Activated CD4-positive, alpha-beta T cell treated with anti-CD3 and anti-CD28 coated beads, Interleukin-2, amount 50 U/mL, for 1 hour (primary cell): ENCODE data around the gene BCL2L13.

Experiments used
- DNase-seq: peaks from one replicate; pipeline ENCODE4 v3.0.0-alpha.2; 2020

BCL2L13 gene

DNA sequence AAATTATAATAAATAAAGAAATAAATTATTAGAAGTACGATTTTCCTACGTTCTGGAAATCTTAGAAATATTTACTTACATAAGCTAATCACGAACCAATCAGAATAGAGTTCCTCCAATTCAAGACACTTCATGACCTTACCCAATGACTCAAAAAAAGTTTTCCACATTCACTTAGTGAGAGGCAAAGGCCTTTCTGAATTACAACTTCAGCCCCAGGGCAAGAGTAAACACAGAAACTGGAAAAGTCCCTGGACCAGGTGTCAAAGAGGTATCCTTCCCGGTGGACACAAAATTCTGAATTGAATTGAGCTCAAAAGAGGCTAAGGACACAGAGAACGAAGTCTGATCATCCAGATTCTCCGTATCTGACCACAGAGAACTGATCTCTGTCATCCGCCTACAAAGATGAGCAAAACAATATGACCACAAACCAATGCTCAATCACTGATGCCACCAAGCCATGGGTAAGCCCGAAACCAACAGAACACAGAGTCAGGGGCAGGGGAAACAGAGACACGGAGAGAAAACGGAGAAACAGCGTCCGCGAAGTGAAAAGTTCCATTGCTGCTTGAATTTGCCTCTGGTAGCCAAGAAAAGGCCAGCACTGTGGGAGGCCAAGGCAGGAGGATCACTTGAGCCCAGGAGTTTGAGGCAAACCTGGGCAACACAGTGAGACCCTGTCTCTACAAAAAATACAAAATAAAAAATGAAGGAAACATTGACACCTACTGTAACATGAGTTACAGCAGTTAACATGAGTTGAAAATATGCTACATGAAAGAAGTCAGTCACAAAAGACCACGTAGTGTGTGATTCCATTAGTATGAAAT lies 128.9 kb downstream of the BCL2L13 start:
- DNase-seq, result peak; percentile 39

DNA sequence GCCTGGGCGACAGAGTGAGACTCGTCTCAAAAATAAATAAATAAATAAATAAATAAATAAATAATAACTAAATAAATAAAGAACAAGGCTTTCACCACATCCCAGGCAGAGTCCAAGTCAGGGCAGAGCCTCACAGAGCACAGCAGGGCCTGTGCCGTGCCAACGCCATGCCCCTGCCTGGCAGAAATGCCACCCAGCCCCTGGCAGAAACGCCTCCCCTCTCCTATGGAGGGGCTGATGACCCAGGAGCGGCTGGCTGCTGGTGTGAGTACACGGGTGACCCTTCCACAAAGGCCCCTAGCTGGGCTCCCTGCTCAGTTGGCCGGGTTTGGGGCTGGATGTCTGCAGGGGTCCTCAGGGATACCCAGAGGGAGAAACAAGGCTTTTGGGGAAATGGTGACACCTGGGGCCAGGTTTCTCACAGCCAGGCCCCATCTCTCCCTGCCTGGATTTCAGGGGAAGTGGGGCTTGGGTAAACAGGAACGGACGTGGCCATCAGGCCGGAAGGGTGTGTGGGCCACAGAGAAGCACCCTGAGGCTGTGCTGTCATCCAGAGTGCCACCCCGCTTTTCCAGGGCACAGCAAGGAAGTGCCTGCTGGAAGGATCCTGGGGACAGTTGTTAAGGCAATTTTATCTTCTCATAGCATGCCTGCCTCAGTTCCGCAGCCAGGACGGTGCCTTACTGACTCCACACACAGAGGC lies 130.6 kb downstream of the BCL2L13 start:
- DNase-seq, result no peak

DNA sequence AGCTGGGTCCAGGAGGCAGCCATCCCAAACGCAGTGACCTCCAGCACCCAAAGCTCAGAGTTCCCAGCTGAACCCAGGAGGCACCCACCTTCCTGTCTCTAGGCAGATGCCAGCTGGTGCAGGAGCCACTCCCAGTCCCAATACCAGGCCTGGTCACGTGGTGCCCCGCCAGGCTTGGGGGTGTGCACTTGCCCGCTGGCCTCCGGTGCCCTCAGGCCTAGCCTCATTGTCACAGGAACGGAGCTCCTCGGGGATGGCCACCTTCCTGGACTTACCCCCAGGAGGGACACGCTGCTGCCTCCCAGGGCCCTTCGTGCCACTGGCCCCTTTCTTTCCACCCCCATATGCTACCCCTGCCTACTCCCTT lies 131.1 kb downstream of the BCL2L13 start:
- DNase-seq, result no peak

DNA sequence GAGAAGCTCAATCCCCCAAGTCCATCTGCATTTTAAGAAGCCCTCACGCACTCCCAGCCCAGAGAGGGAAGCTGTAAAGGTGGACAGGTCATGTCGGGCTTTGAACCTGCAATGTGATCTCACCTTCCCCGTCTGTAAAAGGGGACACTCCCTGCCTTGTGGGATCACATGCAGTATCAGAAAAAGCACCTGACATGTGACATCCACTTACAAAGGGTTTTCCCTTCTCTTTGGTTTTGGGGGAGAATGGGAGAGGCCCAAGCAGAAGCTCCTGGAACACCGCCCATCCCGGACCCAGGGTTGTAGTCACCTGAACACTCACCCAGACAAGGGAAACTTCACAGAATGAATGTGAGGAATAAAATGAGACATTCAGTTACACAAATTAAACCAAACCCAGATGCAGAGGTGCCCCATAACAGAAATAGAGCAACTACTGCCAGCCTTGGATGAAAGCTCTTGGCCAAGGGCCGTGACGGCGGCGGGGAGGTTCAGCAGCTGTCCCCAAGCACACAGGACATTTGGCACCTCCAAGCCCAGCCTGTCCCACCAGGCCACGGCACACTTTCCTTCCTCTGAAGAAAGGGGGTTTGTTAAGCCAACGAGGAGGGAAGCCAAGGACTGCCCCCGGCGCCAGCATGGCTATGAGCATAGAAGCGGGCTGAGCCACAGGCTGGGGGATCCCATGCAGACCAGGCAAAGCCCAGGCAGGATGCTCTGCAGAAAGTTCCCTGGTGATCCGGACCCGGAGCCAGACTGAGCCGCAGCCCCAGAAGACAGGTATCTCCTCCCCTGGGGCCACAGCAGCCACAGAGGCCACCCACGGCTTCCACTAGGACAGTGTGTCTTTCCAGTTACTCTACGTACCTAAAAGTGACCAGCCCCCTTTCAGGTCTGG lies 131.9 kb downstream of the BCL2L13 start:
- no peak for DNase-seq

DNA sequence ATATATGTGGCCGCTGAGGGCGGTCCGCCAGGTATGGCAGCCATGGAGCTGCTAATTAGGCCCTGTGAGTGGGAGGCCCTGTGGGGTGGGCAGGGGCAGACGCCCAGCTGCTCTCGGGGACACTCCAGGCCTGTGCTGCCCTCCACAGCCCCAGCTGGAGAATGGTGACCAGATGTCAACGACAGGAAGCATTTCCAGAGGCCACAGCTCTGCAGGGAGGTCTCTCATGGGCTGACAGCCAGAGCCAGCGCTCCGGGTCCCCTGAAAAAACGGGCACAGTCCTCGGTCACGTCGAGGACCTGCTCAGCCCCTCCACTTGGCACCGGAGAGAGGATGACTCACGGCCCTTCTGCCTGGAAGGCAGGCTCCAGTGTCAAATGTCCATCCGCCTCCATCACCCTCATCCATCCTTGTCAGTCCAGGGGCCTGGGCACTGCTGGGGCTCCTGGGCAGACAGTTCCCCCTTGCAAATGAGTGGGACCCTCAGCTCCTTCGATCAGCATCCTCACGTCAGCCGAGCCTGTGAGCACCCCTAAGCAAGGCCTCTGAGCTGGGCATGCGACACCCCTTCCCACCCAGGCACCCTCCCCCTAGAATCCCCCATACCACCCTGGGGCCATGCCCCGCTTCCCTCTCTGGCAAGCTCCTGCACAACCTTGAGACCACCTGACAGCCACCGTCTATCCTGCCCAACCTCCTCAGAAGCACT lies 133.8 kb downstream of the BCL2L13 start:
- no peak for DNase-seq

DNA sequence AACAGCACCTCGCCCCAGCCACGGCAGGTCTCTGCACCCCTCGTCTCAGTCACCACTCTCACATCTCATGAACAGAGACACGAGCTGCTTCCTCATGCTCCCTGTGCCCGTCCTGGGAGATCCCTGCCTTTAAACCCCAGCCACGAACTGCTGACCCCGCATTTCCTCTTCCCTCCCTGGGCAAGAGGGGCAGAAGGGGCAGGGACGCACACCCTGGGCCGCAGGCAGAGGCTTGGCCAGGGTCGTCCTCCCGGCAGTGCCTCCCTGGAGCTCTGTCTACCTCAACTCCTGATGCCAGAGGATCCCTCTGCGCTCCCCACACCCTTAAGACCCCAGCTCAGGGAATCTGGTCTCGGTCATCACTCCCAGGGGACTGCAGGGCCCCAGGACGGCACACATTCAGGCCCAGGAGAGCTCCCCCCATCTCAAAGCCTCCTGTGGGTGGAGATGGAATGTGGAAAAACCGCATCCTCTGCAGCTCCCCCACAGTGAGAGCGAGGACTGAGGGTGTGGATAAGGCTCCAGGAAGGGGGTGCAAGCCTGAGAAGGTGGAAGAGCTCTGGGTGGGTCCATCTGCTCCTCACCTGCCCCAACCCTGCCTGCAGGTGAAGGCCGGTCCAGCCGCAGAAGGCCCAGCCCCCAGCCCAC lies 134.5 kb downstream of the BCL2L13 start:
- DNase-seq, result no peak

DNA sequence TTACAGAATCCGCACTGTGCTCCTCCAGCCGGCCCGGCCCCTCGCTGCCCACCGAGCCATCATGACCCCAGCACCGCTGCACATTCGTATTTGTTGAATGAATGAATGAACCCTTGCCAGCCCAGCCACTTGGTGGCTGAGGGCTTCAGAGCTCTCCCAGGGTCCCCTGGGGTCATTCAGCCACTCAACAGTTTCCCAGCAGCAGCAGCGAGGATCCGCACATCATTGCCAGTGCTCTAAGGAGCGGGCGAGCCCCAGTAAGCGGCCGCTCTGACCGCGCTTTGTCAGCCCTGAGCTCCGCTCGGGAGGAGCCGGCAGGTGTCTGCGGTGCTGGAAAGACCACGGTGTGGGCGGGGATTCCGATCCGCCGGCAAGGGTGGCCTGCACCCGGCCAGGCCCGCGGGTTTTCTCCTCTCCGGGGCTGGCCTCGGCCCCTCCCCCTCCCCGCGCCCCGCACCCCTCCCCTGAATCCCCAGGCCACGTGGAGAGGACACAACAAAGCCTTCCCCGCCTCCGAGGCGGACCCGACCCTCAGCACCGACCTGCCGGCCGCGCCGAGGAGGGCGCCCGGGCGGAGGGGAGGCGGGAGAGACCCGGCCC lies 135.1 kb downstream of the BCL2L13 start:
- DNase-seq, result peak; percentile 62

DNA sequence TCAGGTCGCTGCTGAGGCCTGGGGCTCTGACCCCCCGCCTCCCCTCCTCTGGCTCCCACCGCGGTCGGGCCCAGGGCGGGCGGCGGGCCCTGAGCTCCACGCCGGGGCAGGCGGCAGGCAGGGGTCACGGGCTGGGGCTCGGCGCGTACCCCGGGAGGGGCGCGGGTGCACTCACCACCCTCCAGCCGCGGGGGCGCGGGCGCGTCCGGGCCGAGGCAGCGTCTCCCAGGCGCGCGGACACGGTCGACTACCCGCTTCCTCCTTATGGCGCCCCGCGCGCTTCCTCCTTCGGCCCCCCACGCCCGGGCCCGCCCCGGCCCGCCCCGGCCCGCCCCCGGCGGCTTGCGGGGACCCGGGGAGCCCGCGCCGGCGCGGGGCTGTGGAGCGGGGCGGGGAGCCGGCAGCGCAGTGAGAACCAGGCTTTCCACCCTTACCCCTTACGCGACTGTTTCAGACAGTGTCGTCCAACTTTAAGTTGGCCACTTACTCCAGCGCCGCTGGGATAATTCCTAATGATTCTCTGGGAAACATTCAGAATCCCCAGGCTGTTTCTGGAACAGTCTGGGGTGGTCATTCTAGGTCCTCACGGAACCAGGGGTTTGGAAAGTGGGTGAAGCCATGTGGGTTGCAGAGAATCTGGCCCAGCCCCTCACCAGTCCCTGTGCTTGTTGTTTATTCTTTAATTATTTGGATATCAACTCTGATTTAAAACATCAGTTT lies 135.8 kb downstream of the BCL2L13 start, which contains the start of gene BID:
Gene BID, minus strand, starts transcription at position 264 of the 720 bp plus-strand sequence. CDS start 24,353 bp downstream, outside the sequence.
- DNase-seq, result peak; percentile 25

DNA sequence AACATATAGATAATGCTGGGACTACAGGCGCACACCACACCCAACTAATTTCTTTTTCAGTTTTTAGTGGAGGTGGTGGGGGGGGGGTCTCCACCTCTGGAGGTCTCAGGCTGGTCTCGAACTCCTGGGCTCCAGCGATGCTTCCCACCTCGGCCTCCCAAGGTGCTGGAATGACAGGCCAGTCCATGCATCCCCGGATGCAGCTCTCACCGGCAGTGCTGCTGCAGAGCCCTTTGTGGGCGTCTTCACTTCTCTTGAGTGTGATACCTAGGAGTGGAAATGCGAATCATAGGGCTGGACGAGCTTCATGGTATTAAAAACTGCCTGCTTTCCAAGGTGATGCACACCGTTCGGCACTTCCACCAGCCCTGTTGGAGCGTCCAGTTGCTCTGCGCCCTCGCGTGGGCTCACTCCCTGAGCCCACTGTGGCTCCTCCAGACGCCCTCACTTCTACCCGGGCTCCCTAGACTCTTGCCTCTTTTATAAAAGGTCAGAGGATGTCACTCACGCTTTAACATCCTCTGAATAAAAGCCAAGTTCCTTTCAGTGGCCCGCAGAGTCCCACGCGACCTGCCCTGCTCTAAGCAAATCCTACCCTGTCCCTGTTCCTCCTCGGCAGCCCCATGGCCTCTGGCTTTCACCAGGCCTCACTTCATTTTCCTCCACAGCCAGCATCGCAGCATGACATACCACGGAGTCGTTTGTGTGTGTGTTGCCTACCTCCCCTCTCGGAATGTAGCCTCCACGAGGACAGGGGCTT lies 136.5 kb downstream of the BCL2L13 start:
- no peak for DNase-seq

DNA sequence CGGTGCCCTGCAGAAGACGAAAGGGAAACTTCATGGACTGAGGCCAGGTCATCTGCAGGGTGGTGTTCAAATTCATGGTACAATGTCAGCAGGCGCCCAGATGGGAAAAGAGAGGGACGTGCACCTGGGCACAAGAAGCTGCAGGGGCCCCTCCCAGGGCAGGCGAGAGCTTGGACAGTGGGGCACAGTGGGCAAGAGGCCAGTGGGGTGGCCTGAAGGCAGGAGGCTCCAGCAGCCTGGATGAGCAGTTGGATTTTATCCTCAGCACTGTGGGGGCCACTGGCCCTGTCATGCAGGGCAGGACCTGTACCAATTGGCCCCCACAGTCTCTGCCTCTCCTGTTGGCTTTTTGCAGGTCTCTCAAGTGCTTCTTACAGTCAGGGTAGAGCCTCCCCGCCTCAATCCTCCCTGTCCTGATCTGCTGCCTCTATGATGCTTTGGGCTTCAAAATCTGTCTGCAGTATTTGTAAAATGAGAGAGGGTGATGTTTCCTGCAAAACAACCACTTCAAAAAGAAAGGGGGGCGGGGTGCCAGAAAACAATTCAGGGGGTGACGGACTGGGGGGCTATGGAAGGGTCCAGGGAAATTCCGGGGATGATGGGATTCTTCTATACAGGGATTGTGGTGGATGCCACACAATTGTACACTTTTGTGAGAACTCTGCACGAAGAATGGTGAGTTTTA lies 137.4 kb downstream of the BCL2L13 start:
- DNase-seq, result no peak

DNA sequence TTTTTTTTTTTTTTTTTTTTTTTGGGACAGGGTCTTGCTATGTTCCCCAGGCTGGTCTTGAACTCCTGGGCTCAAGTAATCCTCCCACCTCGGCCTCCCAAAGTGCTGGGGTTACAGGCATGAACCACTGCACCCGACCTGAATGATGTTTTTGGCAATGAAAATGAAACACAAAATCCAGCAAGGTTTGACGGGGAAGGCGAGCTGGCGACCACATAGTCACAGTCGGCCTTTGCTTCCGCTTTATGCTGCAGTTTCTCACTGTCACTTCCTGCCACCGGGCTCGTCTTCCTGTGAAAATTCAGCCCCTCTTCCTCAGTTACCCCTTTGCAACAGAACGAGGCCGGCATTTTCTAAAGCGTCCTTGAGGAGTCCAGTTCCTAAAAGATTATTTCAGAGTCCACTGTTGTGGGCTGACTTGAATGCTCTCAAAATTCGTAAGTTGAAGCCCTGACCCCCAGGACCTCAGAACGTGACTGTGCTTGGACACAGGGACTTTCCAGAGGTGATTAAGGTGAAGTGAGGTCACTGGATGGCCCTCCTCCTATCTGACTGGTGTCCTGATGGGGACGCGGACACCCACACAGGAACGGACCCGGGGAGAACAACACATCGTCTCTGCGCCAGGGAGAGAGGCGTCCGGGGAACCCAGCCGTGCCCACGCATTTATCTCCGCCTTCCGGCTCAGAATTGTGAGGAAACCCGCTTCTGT lies 138.6 kb downstream of the BCL2L13 start:
- peak; percentile 64 for DNase-seq

DNA sequence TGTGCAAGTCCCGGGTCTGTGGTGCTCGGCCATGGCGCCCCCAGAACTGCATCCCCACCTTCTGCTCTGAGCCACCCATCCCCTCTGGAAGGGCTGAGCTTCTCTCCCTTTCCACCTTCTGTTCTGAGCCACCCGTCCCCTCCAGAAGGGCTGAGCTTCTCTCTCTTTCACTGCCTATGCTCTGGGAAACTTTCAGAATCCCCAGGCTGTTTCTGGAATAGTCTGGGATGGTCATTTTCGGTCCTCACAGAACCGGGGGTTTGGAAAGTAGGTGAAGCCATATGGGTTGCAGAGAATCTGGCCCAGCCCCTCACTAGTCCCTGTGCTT lies 139.1 kb downstream of the BCL2L13 start:
- no peak for DNase-seq

DNA sequence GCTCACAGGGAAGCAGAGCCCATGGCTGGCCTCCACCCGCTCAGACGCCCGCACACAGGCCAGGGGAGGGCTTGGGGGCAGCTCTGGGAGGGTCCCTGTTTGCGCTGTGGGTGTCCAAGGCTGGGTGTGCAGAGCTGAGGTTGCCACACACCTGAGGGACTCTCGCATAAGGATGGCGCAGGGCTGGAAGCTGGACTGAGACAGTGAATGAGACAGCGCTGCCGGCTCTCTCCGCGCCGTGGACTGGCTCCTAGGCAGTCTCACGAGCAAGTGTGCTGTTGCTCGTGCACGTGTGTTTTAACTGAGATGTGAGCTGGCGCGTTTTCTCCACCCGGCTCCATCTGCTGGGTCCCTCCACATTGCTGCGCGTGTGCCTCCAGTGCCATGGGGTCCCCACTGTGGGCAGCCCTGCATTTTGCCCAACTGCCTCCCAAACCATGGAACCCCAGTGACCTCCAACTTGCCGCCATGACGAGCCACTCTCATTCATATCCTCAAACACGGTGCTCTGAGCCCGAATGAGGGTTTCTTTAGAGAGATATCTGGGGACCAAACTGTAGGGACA lies 139.9 kb downstream of the BCL2L13 start:
- DNase-seq, result no peak

DNA sequence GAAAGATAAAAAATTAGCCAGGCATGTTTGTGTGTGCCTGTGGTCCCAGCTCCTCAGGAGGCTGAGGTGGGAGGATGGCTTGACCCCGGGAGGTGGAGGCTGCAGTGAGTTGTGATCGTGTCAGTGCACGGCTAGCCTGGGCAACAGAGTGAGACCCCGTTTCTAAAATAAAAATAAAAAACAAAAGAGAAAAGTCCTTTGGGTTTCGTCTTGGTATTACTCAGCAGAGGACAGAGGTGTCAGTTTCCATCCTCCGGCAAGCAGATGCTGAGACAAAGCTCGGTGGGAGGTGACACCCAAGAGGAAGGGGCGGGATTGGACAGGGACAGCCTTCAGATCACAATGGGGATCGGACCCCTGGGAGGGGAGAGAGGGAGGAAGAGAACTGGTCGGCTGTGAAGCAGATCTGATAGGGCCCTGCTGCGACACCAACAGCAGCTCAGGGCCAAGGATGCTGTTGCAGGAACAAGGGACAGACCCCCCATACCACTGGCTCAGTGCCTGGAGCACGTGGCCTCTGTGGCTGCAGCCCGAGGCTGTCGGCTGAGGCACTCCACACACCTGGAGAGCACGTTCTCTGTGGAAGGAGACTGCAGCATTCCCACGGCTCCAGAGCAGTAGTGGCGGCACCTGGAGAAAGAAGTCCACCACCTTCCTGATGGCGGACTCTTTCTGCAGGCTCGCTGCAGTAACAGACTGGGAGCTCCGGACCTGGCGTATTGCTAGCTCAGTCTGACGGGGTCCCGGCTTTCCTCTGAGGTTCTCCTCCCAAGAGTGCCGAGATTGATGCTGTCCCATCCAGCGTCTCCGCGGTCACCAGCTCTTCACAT lies 140.9 kb downstream of the BCL2L13 start:
- DNase-seq, result no peak

DNA sequence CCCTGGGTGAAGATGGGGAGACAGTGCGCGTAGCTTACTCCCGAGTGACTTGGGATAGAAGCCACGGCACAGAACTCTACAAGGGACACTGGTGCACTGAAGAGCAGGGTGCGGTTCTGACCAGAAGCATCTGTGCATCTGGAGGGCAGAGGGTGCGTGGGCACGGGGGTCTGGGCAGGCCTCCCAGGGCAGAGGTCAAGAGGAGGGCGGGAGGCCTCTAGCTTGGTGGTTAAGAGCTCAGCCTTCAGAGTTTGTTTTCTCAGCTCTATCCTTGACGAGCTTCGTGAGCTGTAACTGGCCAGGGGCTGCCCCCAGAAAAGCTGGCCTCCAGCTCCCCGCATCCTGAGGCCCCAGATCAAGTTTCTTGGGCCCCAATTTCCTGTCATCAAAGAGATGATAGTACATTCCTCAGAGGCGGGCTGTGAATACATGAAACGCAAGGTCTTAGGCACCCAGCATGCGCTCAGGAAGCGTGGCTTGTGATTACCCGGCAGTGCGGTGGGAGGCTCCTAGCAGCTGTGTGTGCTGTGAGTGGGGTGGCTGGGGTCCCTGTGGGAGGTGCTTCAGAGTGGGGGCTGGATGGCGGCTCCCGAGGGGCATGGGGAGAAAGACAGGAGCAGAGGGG lies 141.7 kb downstream of the BCL2L13 start:
- DNase-seq, result no peak
